Stimulated activated naive CD8-positive, alpha-beta T cell treated with anti-CD3 and anti-CD28 coated beads, Interleukin-15, Interleukin-2, amounts not matched to agents 100 U/mL and 50 U/mL, for 24 hours (primary cell): ENCODE measurements around the gene KCNA10.
A peak's percentile ranks its signal among the peaks of the same experiment; 100 is the strongest.

Experiments used
- ATAC-seq: fragments of 150-1000 bp; cut with Tn5 transposase; one replicate; pipeline ENCODE4 v1.10.0; 2021
- DNase-seq: peaks from one replicate; pipeline ENCODE4 v3.0.0; 2021

The KCNA10 gene

GRCh38 chr1:110477445-110477957, 41.5 kb downstream of the KCNA10 start:
- ATAC-seq (peak; percentile 19), DNase-seq (no peak)

GRCh38 chr1:110477041-110477440, 41.9 kb downstream of the KCNA10 start:
- DNase-seq (no peak), ATAC-seq (peak; percentile 81)

GRCh38 chr1:110476028-110476765, 42.8 kb downstream of the KCNA10 start:
- no peak for DNase-seq
- no peak for ATAC-seq

GRCh38 chr1:110475362-110476027, 43.5 kb downstream of the KCNA10 start:
- no peak for DNase-seq
- no peak for ATAC-seq

GRCh38 chr1:110474444-110474843, 44.5 kb downstream of the KCNA10 start:
- ATAC-seq: no peak
- DNase-seq: no peak

GRCh38 chr1:110472546-110472945, 46.4 kb downstream of the KCNA10 start:
- no peak for ATAC-seq

GRCh38 chr1:110471131-110471530, 47.8 kb downstream of the KCNA10 start:
- ATAC-seq (no peak), DNase-seq (no peak)

More at GRCh38 chr1:110472546-110472945, 46.4 kb downstream of the KCNA10 start:
- no peak for DNase-seq
